HG02870 (cell line): Measurements from ENCODE around the gene HOXA10.

ENCODE experiments used
- ATAC-seq: cut with Tn5 transposase; IDR thresholded peaks from one replicate; pipeline ENCODE4 v1.9.1; 2021; ENCODE audit warnings: mild to moderate bottlenecking, moderate library complexity; ENCODE audit not compliant: unreplicated experiment

The HOXA10 gene

DNA sequence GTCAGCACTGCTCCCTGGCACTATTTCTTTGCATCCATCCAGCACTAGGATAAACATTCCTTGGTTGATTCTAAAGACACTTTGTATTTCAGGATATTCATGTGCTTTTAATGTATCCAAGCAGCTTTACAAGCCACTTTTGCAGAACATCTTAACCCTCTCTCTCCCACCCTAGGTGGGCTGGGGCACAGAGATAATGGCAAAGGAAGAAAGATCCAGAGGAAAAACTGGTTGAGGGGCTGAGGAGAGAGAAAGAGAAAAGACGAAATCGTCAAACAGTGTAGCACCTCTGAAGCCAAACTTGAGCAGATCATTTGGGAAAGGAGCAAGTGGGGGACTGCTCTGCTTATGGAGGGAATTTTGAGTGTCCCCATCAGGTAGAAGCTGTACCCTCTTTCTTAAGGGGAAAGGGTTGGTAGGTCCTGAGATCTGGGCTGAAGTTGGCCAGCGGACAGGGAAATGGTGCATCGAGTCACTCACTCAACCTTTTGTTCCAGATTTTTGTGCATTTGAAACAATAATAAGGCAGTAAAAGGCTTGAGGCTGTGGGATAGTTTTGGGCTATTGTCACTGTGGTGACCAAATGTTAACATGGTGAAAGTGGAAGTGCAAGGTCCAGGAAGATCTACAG, 30.0 kb upstream of the HOXA10 start:
- no peak for ATAC-seq

GRCh38 chr7:27203365-27203953, 29.3 kb upstream of the HOXA10 start:
- ATAC-seq: no peak

- ATAC-seq: no peak
Observed at GRCh38 chr7:27202862-27203134, 28.7 kb upstream of the HOXA10 start.

DNA sequence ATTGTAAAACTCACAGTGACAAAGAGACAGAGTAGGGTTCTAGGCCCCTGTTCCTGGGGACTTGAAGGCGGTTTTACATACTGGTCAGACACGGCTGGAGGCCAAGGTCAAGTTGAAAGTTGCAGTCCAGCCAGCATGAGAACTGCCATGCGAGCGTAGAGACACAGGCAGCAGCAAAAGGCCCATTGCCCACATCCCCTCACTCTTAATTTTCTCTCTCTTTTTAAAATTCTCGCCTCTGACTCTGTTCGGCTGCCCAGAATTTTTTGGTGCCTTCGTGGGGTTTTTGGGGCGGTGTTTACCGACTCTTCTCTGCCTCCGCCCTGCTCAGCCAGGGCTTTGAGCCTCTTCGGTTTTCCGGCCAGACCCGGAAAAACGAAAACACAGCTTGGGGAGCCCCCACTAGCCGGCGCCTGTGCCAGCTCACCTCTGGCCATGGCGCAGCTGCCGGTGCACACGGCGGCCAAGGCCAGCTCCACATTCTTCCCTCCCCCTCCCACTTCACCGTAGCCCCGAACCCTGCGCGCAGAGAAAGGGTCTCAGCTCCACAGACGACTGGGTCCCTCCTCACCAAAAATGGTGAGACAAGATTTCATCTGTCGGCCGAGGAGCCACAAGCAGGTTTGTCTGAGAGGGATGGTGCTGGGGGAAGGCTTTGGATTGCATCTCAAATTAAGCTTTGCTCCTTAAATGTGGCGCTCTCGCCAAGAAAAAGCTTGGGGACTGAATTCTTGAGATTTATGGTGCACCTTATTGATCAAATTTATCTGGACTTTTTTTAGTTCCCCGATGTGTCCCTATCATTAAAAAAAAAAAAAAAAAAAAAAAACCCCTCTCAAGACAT, 28.1 kb upstream of the HOXA10 start:
- ATAC-seq: no peak

- ATAC-seq: no peak
Observed at GRCh38 chr7:27201580-27202017, 27.5 kb upstream of the HOXA10 start.

GRCh38 chr7:27200761-27201579, 26.9 kb upstream of the HOXA10 start:
- ATAC-seq: no peak

DNA sequence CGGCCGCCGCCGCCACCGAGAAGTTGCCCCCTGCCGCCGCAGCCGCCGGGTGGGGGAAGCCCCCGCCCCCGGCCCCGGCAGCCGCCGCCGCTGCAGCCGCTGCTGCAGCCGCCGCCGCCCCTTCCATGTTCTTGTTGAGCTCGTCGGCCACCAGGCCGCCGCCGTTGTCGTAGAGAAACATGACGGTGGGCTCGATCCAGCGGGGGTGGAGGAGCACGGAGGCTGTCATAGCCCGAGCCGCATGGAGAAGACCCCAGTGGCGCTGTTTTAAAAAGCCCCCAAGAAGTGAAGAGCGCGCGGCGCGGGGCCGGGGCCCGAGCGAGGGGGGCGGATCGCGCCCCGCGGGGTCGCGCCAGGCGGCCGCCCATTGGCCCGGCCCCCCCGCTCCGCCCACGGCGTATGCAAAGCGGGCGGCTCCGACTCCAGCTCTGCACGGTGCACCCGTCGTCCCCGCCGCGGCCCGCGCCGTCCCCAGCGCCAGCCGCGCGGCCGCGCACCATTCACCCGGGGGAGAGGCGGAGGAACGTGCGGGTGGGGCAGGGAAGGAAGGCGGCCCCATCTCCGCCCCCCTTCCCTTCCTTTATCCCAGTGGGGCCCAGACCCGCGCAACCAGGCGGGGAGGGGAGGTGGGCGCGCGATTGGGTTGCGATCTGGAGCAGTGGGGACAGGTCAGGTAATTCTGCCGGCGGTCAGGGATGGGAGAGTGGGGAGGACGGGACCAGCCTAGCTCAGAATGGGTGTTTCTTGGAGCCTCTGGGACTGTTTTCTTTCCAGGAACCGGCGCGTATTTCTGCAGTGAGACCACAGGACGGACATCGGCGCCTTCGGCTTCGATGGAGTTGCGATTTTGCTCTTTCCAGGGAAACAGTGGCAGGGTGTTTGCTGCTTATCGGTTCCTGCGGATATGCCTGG, 26.0 kb upstream of the HOXA10 start, which contains the start of gene HOXA13:
Gene HOXA13, minus strand, starts transcription at position 243 of the 912 bp plus-strand sequence. Its CDS starts 14 bp downstream, at position 229.
- no peak for ATAC-seq

GRCh38 chr7:27198871-27199801, 25.0 kb upstream of the HOXA10 start:
- ATAC-seq: no peak

DNA sequence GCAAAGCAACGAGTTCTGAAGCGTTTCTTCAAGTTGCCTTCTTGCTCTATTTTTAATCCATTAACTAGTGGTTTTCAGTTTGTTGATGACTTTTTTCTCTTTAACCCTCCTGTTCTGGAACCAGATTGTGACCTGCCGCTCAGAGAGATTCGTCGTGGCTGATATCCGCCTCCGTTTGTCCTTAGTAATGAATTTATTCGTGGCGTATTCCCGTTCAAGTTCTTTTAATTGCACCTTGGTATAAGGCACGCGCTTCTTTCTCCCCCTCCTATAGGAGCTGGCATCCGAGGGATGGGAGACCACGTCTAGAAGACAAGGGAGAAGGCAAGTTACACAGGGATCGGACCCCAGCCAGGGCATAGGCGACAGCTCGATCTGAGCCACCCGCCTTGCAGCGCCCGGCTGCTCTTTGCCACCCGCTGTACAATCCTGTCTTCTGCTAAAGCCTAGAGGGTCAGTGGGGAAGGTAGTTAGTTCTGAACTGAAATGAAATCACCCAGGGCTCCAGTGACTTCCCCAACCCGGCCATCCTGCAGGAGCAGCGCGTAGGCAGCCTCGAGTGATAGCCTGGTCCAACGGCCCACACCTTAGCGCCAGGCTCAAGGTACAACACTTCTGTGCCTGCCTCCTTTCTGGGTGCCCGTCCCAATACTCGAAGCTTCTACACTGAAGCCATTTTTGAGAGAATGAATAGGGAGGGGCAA, 24.2 kb upstream of the HOXA10 start:
- no peak for ATAC-seq

- ATAC-seq: no peak
Observed at GRCh38 chr7:27197137-27198042, 23.3 kb upstream of the HOXA10 start.

DNA sequence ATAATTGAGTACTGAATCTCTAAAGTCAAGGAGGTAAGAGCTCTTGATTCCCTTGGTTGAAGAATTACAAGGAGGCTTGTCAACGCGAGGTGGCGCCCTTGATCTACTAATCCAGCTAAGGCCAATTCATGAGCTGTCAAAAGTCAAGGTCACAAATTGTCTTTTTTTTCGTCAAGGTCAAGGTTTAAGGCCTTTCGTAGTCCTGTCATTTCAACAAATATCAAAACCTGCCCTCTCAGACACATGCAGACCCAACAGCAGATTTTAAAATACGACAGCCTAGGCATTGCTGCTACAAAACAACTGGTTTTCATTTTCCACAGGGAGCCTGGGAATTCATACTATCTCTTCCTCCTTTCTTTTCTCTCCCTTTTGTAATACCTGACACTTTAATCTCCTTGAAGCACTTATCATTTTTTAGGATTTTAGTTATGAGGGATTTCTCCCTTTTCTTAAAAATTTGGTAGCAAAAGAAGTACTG, 22.2 kb upstream of the HOXA10 start:
- ATAC-seq: no peak

GRCh38 chr7:27194686-27195379, 20.7 kb upstream of the HOXA10 start:
- no peak for ATAC-seq

- ATAC-seq: no peak
Observed at GRCh38 chr7:27194002-27194352, 19.9 kb upstream of the HOXA10 start.

DNA sequence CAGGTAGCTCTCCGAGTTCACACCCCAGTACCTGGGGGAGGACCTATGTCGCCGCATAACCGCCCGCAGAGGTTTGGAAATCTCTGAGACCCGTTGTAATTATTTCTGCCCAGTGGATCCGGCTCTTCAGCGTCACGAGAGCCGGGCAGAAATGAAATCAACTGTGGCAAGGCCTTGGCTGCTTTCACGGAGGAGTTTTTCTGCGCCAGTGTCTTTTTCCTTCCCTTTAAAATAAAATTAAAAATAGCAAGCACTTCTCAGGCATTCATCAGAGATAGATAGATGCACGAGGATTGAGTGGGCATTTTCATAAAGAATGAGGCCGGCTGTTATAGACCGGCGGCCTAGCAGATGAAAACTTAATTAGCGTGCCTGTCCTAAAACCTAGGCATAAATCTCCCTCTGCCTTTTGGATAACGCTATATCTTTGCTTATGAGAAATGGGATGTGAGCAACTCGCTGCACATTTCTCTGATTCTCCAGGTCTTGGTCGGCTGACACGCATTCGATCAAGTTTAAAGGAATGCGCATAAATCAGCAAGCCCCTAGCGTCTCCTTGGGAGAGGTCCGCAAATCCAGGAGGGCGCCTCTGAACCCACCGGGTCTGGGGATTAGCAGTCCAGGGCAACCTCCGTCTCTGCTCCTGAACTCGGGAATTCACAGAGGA, 19.3 kb upstream of the HOXA10 start:
- ATAC-seq: no peak

DNA sequence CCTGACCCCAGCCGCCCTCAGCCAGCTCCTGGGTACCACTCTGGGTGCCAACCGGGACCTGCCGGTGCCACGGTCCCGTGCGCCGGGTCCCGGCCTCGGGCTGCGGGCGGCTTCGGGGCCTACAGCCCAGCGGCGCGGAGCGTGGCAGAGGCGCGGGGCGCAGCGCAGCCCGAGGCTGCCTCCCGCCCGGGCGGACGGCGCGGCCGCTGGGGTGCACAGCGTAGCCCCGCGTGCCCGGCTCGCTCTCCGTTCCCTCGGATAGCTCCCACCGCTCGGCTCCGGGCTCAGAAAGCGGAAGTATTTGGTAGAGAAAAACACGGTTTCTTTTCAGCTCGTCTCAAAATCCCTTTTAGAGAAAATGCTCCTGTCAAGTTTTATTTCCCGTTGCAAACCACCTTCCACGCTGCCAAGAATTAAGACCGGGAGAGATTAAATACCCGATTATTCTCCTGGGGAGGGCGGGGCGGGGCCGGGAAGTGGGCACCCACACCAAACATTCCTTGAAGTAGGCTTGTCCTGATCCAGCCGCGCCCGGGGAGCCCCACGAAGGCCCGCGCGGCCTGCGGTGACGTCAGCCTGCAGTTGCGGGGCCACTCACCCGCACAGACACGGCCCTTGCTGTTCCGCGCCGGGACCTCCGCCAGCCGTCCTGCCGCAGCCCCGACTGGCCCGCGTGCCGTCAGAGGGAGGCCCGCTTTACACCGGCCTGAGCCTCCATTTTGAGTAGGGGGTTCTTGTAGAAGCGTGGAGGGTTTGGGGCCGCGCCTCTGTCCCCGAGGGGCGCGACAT, 18.6 kb upstream of the HOXA10 start:
- no peak for ATAC-seq
